H1 (cell line): Measurements from ENCODE around the gene RIPOR1. TPM values are rescaled to one million over a fixed set of nuclear protein-coding genes. Genes with fewer than 3 reads are reported as not detected.

Experiments used
- CTCF ChIA-PET: fragments of 300-600 bp; sonication (Branson Sonifier 250); formaldehyde crosslinking; loops from one replicate; lab custom pipeline; 2021; ENCODE audit not compliant: partially characterized antibody; lab: Charles Lee
- POLR2A ChIA-PET: fragments of 300-600 bp; sonication (Branson Sonifier 250); formaldehyde crosslinking; loops from one replicate; lab custom pipeline; 2021; ENCODE audit warnings: inconsistent platforms; ENCODE audit not compliant: partially characterized antibody; lab: Charles Lee
- DNase-seq, 2 experiments: peaks; one replicate each; pipeline versions ENCODE4 v3.0.0 to v3.0.0-alpha.2; 2010 to 2022; ENCODE audit warnings: low spot score in 2 of 2, low read depth in 1 of 2, mixed read lengths in 1 of 2
- FAIRE-seq: peaks from 2 replicates; lab custom pipeline; 2011; peaks lifted over from hg19 to GRCh38; lab: Jason Lieb, UNC
- H2AFZ ChIP-seq: 2 replicates; pipeline ENCODE4 v1.8.1; 2012; ENCODE audit warnings: low read length, inconsistent platforms
- H2AK5ac ChIP-seq: 2 replicates; pipeline ENCODE4 v1.6.1; 2013; ENCODE audit warnings: low read depth, low read length
- H2BK120ac ChIP-seq: replicated peaks from 2 replicates; pipeline ENCODE3; 2013; ENCODE audit warnings: low read depth, low read length, inconsistent platforms
- H2BK12ac ChIP-seq: 2 replicates; pipeline ENCODE4 v1.6.1; 2013; ENCODE audit warnings: low read depth, low read length
- H2BK15ac ChIP-seq: 2 replicates; pipeline ENCODE4 v1.6.1; 2013; ENCODE audit warnings: low read length
- H2BK20ac ChIP-seq: 2 replicates; pipeline ENCODE4 v1.6.1; 2013; ENCODE audit warnings: low read length
- H2BK5ac ChIP-seq: 2 replicates; pipeline ENCODE4 v1.6.1; 2013; ENCODE audit warnings: low read depth, low read length
- H3K14ac ChIP-seq: 2 replicates; pipeline ENCODE4 v1.6.1; 2013; ENCODE audit warnings: inconsistent platforms; ENCODE audit not compliant: insufficient read length
- H3K18ac ChIP-seq: 2 replicates; pipeline ENCODE4 v1.6.1; 2013; ENCODE audit warnings: low read length; ENCODE audit errors: extremely low read depth
- H3K23ac ChIP-seq: 2 replicates; pipeline ENCODE4 v1.6.1; 2013; ENCODE audit warnings: inconsistent platforms; ENCODE audit not compliant: insufficient read length
- H3K23me2 ChIP-seq: 2 replicates; pipeline ENCODE4 v1.6.1; 2013; ENCODE audit warnings: low read depth, low read length
- H3K27ac ChIP-seq: 2 replicates; pipeline ENCODE4 v1.6.1; 2011; ENCODE audit warnings: low read depth, low read length, inconsistent platforms
- H3K27me3 ChIP-seq, 4 experiments: replicated peaks in 1 of 4; 1 replicate in 1 of 4; 2 replicates in 3 of 4; pipeline versions ENCODE4 v1.6.1 to v1.8.1; 2011 to 2013; ENCODE audit warnings: low read length in 3 of 4, mild to moderate bottlenecking in 3 of 4, inconsistent platforms in 2 of 4, mixed read lengths in 2 of 4, moderate library complexity in 1 of 4; ENCODE audit not compliant: control insufficient read depth in 3 of 4, insufficient read depth in 3 of 4; ENCODE audit errors: extremely low read depth in 1 of 4
- H3K36me3 ChIP-seq, 4 experiments: 2 replicates each; pipeline versions ENCODE4 v1.6.1 to v1.8.1; 2011 to 2013; ENCODE audit warnings: mild to moderate bottlenecking in 4 of 4, low read length in 3 of 4, moderate library complexity in 2 of 4, control low read depth in 1 of 4, inconsistent platforms in 1 of 4; ENCODE audit not compliant: insufficient read depth in 4 of 4, control insufficient read depth in 2 of 4
- H3K4ac ChIP-seq: replicated peaks from 2 replicates; pipeline ENCODE3; 2013; ENCODE audit warnings: low read length, low read depth, mixed read lengths, inconsistent platforms; ENCODE audit not compliant: insufficient read length
- H3K4me1 ChIP-seq, 4 experiments: replicated peaks in 1 of 4; 1 replicate in 1 of 4; 2 replicates in 3 of 4; pipeline versions ENCODE4 v1.6.1 to v1.8.1; 2011 to 2013; ENCODE audit warnings: low read length in 3 of 4, inconsistent platforms in 2 of 4, mixed read lengths in 1 of 4; ENCODE audit not compliant: insufficient read depth in 4 of 4, control insufficient read depth in 3 of 4
- H3K4me2 ChIP-seq, 2 experiments: 2 replicates each; pipeline versions ENCODE4 v1.6.1 to v1.8.1; 2011 to 2013; ENCODE audit warnings: low read depth in 2 of 2, low read length in 2 of 2, control low read depth in 1 of 2, inconsistent platforms in 1 of 2, mild to moderate bottlenecking in 1 of 2; ENCODE audit not compliant: insufficient read depth in 1 of 2
- H3K4me3 ChIP-seq, 4 experiments: fragments of 200-600, 300-600 bp in 1 of 4; sonication (generic), shearing (Covaris generic), sonication (Bioruptor Twin) in 1 of 4; 2 replicates each; pipeline versions ENCODE4 v1.5.1 to v1.8.1; 2011 to 2016; ENCODE audit warnings: low read length in 4 of 4, low read depth in 3 of 4, control low read depth in 2 of 4, inconsistent platforms in 2 of 4, mild to moderate bottlenecking in 2 of 4, mixed read lengths in 1 of 4, moderate library complexity in 1 of 4; ENCODE audit not compliant: insufficient read depth in 2 of 4; ENCODE audit errors: extremely low read depth in 1 of 4
- H3K56ac ChIP-seq: replicated peaks from 2 replicates; pipeline ENCODE3; 2013; ENCODE audit warnings: low read depth, mild to moderate bottlenecking, mixed read lengths, low read length, inconsistent platforms; ENCODE audit not compliant: insufficient read length
- H3K79me1 ChIP-seq: 2 replicates; pipeline ENCODE4 v1.6.1; 2013; ENCODE audit warnings: low read depth, low read length, control low read depth
- H3K79me2 ChIP-seq, 2 experiments: 2 replicates each; pipeline versions ENCODE4 v1.6.1 to v1.8.1; 2012 to 2013; ENCODE audit warnings: low read length in 2 of 2, mild to moderate bottlenecking in 2 of 2, inconsistent platforms in 1 of 2; ENCODE audit not compliant: insufficient read depth in 2 of 2, control insufficient read depth in 1 of 2
- H3K9ac ChIP-seq, 4 experiments: replicated peaks in 1 of 4; 1 replicate in 1 of 4; 2 replicates in 3 of 4; pipeline versions ENCODE4 v1.6.1 to v1.8.1; 2011 to 2013; ENCODE audit warnings: low read depth in 3 of 4, low read length in 3 of 4, control low read depth in 2 of 4, mild to moderate bottlenecking in 2 of 4, moderate library complexity in 2 of 4, inconsistent platforms in 1 of 4; ENCODE audit errors: extremely low read depth in 1 of 4
- H3K9me3 ChIP-seq, 2 experiments: 2 replicates each; pipeline versions ENCODE4 v1.6.1 to v1.8.1; 2012 to 2013; ENCODE audit warnings: mild to moderate bottlenecking in 2 of 2, moderate library complexity in 2 of 2, control low read depth in 1 of 2, inconsistent platforms in 1 of 2, low read depth in 1 of 2, low read length in 1 of 2, mixed read lengths in 1 of 2; ENCODE audit not compliant: insufficient read depth in 2 of 2
- H4K20me1 ChIP-seq, 2 experiments: replicated peaks in 1 of 2; 2 replicates each; pipeline versions ENCODE3 to v1.8.1; 2011 to 2013; ENCODE audit warnings: inconsistent platforms in 2 of 2, low read length in 2 of 2, mild to moderate bottlenecking in 1 of 2; ENCODE audit not compliant: insufficient read depth in 2 of 2, control insufficient read depth in 1 of 2
- H4K5ac ChIP-seq: 2 replicates; pipeline ENCODE4 v1.6.1; 2013; ENCODE audit warnings: low read length, low read depth, mixed read lengths, inconsistent platforms; ENCODE audit not compliant: insufficient read length
- H4K8ac ChIP-seq: 2 replicates; pipeline ENCODE4 v1.8.0; 2013; ENCODE audit warnings: mild to moderate bottlenecking, moderate library complexity, low read length, inconsistent platforms; ENCODE audit not compliant: insufficient read depth; ENCODE audit errors: extremely low read depth
- H4K91ac ChIP-seq: replicated peaks from 2 replicates; pipeline ENCODE3; 2013; ENCODE audit warnings: low read length, mixed read lengths, inconsistent platforms; ENCODE audit not compliant: insufficient read length
- CTCF ChIP-seq, 3 experiments: IDR thresholded peaks; 1 replicate in 2 of 3; 2 replicates in 1 of 3; pipeline versions ENCODE4 v1.5.1 to v1.6.1; 2011; ENCODE audit warnings: low read length in 3 of 3, mild to moderate bottlenecking in 3 of 3, inconsistent platforms in 2 of 3, low read depth in 1 of 3, moderate library complexity in 1 of 3; ENCODE audit not compliant: insufficient read depth in 1 of 3; ENCODE audit errors: control extremely low read depth in 1 of 3
- GABPA ChIP-seq: IDR thresholded peaks from 2 replicates; pipeline ENCODE4 v1.6.1; 2011; ENCODE audit warnings: mild to moderate bottlenecking, low read length, moderate library complexity, borderline replicate concordance; ENCODE audit not compliant: insufficient read depth
- HDAC2 ChIP-seq, 2 experiments: fragments of 300-600 bp in 1 of 2; sonication (generic) in 1 of 2; IDR thresholded peaks; 2 replicates each; pipeline ENCODE4 v1.6.1; 2011 to 2012; ENCODE audit warnings: low read depth in 2 of 2, low read length in 2 of 2, mild to moderate bottlenecking in 2 of 2, moderate library complexity in 2 of 2, borderline replicate concordance in 1 of 2, inconsistent platforms in 1 of 2
- RNF2 ChIP-seq: fragments of 200-900, 300-1000 bp; sonication (generic); IDR thresholded peaks from 2 replicates; pipeline ENCODE4 v1.7.1; 2016; ENCODE audit warnings: borderline replicate concordance, low read depth, mild to moderate bottlenecking, antibody characterized with exemption, low read length; ENCODE audit not compliant: poor library complexity, severe bottlenecking; ENCODE audit errors: missing control alignments
- SP4 ChIP-seq: IDR thresholded peaks from 2 replicates; pipeline ENCODE4 v1.6.1; 2012; ENCODE audit warnings: low read length, inconsistent platforms
- SRF ChIP-seq: IDR thresholded peaks from 2 replicates; pipeline ENCODE4 v1.6.1; 2011; ENCODE audit warnings: mild to moderate bottlenecking, low read depth, low read length, moderate library complexity
- TBP ChIP-seq: IDR thresholded peaks from 2 replicates; pipeline ENCODE4 v1.6.1; 2011; ENCODE audit warnings: low read depth, low read length, improper control_type of control experiment
- WGBS, 2 experiments: shearing (Covaris generic) in 1 of 2; methylation state at CpG; one replicate each; pipeline versions ENCODE4 v1.1.6 to v1.1.7; 2013 to 2015; ENCODE audit warnings: low lambda C conversion rate in 2 of 2, mixed read lengths in 2 of 2, inconsistent platforms in 1 of 2, low coverage in 1 of 2, missing lambda C conversion rate in 1 of 2; ENCODE audit not compliant: insufficient replicate concordance in 2 of 2, insufficient coverage in 1 of 2, insufficient read length in 1 of 2; ENCODE audit errors: extremely low coverage in 1 of 2, missing lambda C conversion rate in 1 of 2; 5-methylcytosine and 5-hydroxymethylcytosine counted together
- polyA plus RNA-seq, 7 experiments: library from polyadenylated mRNA; depleted of rRNA in 3 of 7; stranded (reverse) in 5 of 7; unstranded in 2 of 7; fragments of >200 nt in 5 of 7; fragments of 200-250 nt in 2 of 7; gene quantifications; 1 replicate in 5 of 7; 2 replicates in 1 of 7; 4 replicates in 1 of 7; pipeline versions ENCODE4 v1.2.1 to v1.2.3, GENCODE V29; 2011 to 2013; ENCODE audit warnings: missing spikeins in 2 of 7, mixed read lengths in 2 of 7
- total RNA-seq: library from RNA; stranded (reverse); fragmentation: NEBNext Ultra II Directional; extraction: Animal tissue kit (Norgen Biotek cat#: 25700); gene quantifications from 2 replicates; pipeline ENCODE4 v1.2.1, GENCODE V29; 2021

RIPOR1 gene
- total and polyA plus RNA-seq, 2 of the 8 experiments (the other 6 are each of a cell fraction or from before 2014, with no cell fraction given): 2.7 to 10.1 TPM

GRCh38 chr16:67546761-67547422 is 18.3 kb downstream of the RIPOR1 start:
- H2BK120ac ChIP-seq: no peak overlapping the region
- H2BK20ac ChIP-seq: no peak overlapping the region
- no peak overlapping the region for H3K27ac ChIP-seq
- no peak overlapping the region for H3K56ac ChIP-seq
- H2BK15ac ChIP-seq: no peak overlapping the region; the same call in 1 of the 2 replicates
- no peaks in the 10 kb centered on the region for H3K23me2 ChIP-seq
- no peaks in the 10 kb centered on the region for H3K9me3 ChIP-seq
- CTCF ChIA-PET: interaction anchor here (0.6 to 10.6 kb wide), 34 partner anchors 9 to 455 kb away, joined by 3 to 165 read pairs (median 5); partner anchors contain the start of genes ACD, C16orf86, CARMIL2 and CTCF
- WGBS, 2 experiments: 34% methylated on average over 7 of the region's 7 CpGs; no CpG with 5 or more reads in 1 of the 2 experiments
- POLR2A ChIA-PET: interaction anchor here (0.6 to 11.9 kb wide), 12 partner anchors 8 to 113 kb away, joined by 3 to 105 read pairs (median 4); partner anchors contain the start of genes ACD, CARMIL2, CTCF and PARD6A
- H3K4ac ChIP-seq: no peak overlapping the region
- no peaks in the 10 kb centered on the region for H3K79me2 ChIP-seq
- H4K20me1 ChIP-seq: peaks cover 2 to 11% of the 10 kb centered on the region in 2 experiments
- H2AK5ac ChIP-seq: no peak overlapping the region
- H3K36me3 ChIP-seq: 0 out of 8 replicates have a peak, but pooled peaks cover 0 to 3% (median 0%) of the 10 kb centered on the region in 4 experiments
- H3K18ac ChIP-seq: no peak overlapping the region
- H3K27me3 ChIP-seq: no peaks in the 10 kb centered on the region; a peak in 3 of 7 replicates
- H3K4me1 ChIP-seq: peaks cover 0 to 4% (median 2%) of the 10 kb centered on the region in 4 experiments; a peak in 3 of 7 replicates
- no peak overlapping the region for H3K4me2 ChIP-seq
- no peak overlapping the region for H3K4me3 ChIP-seq
- no peak overlapping the region for H4K8ac ChIP-seq
- H3K9ac ChIP-seq: 0 out of 7 replicates have a peak overlapping the region, but pooled peaks of 1 of the 4 experiments have one; percentile 8
- peak overlapping the region; percentile 55; the same call in 1 of the 2 replicates for H2BK5ac ChIP-seq
- no peak overlapping the region for H3K14ac ChIP-seq
- H3K79me1 ChIP-seq: 0 out of 2 replicates have a peak, but pooled peaks cover 2% of the 10 kb centered on the region
- no peak overlapping the region for H2BK12ac ChIP-seq
- no peak overlapping the region for H3K23ac ChIP-seq
- DNase-seq: peak; percentile 70 to 92
- H4K91ac ChIP-seq: no peak overlapping the region
- peak; percentile 52 for FAIRE-seq
- H4K5ac ChIP-seq: no peak overlapping the region
- no peak overlapping the region for H2AFZ ChIP-seq
- TF ChIP-seq HDAC2 (IDR thresholded peaks at IDR 0.05; ENCODE audit: borderline replicate concordance in 1 of 2, low read depth in 2 of 2, low read length in 2 of 2): peak in 1 of 2 experiments; percentile 34; a peak in 1 of 4 replicates
- no peak for TF ChIP-seq SRF
- TF ChIP-seq SP4: peak; percentile 44; the same call in 1 of the 2 replicates
- TF ChIP-seq GABPA: peak; percentile 34; the same call in 1 of the 2 replicates
- peak; percentile 32; the same call in 1 of the 2 replicates for TF ChIP-seq TBP
- peak; percentile 95 to 97 (median 97) for TF ChIP-seq CTCF (IDR thresholded peaks at IDR 0.05; ENCODE audit: control extremely low read depth in 1 of 3, insufficient read depth in 1 of 3, low read depth in 1 of 3, low read length in 3 of 3)
- no peak for TF ChIP-seq RNF2
